GM21390 (cell line): ENCODE data around the gene SPOCK3.
"Not testable (repeated sequence)": the region's sequence is repeated elsewhere in the genome, so short reads cannot be mapped to it uniquely, and the experiment has no call there.

Experiments used
- ATAC-seq: cut with Tn5 transposase; IDR thresholded peaks from one replicate; pipeline ENCODE4 v1.9.1; 2021; ENCODE audit not compliant: unreplicated experiment

Gene SPOCK3

GRCh38 chr4:167234316-167234881 is at the start of gene SPOCK3:
SPOCK3 (minus strand) TSS chr4:167234494.
- peak; percentile 31 for ATAC-seq

GRCh38 chr4:167282171-167282864 is 48.0 kb upstream of the SPOCK3 start:
- no peak for ATAC-seq

GRCh38 chr4:167281545-167281944 is 47.3 kb upstream of the SPOCK3 start:
- ATAC-seq: not testable (repeated sequence)

- ATAC-seq: no peak
These were observed 40.1 kb upstream of the SPOCK3 start for GRCh38 chr4:167274351-167274750.

- ATAC-seq: no peak
These were observed 30.9 kb upstream of the SPOCK3 start for GRCh38 chr4:167265231-167265630.

GRCh38 chr4:167248271-167248670 is 14.0 kb upstream of the SPOCK3 start:
- no peak for ATAC-seq

- no peak for ATAC-seq
These were observed 5.3 kb upstream of the SPOCK3 start for GRCh38 chr4:167239627-167240026.

- ATAC-seq: no peak
These were observed 3.9 kb upstream of the SPOCK3 start for GRCh38 chr4:167238226-167238625.

GRCh38 chr4:167233685-167234315 is 494 bp downstream of the SPOCK3 start:
- ATAC-seq: peak; percentile 47

- ATAC-seq: no peak
These were observed 1.2 kb downstream of the SPOCK3 start for GRCh38 chr4:167232805-167233684.

- ATAC-seq: no peak
These were observed 3.5 kb downstream of the SPOCK3 start for GRCh38 chr4:167230744-167231143.

GRCh38 chr4:167222099-167222498 is 12.2 kb downstream of the SPOCK3 start:
- peak; percentile 95 for ATAC-seq

GRCh38 chr4:167221084-167221483 is 13.2 kb downstream of the SPOCK3 start:
- no peak for ATAC-seq

GRCh38 chr4:167218022-167218608 is 16.2 kb downstream of the SPOCK3 start:
- no peak for ATAC-seq

GRCh38 chr4:167216783-167217182 is 17.5 kb downstream of the SPOCK3 start:
- ATAC-seq: no peak

- ATAC-seq: no peak
These were observed 24.1 kb downstream of the SPOCK3 start for GRCh38 chr4:167210166-167210565.

GRCh38 chr4:167196344-167197012 is 37.8 kb downstream of the SPOCK3 start:
- ATAC-seq: no peak

GRCh38 chr4:167190379-167190778 is 43.9 kb downstream of the SPOCK3 start:
- no peak for ATAC-seq

- ATAC-seq: no peak
These were observed 48.8 kb downstream of the SPOCK3 start for GRCh38 chr4:167185465-167185864.

- ATAC-seq: no peak
These were observed 51.3 kb downstream of the SPOCK3 start for GRCh38 chr4:167183036-167183435.
